ENCODE measurements around the gene KISS1R. TPM values are rescaled to one million over a fixed set of nuclear protein-coding genes. Genes with fewer than 3 reads are reported as not detected.

The KISS1R gene
- total and polyA plus RNA-seq, 2 experiments from 2014 or later: 1.3 to 2.1 TPM

- H3K27ac ChIP-seq: no peak overlapping the region
- H2AFZ ChIP-seq: no peak overlapping the region
- peaks cover 36% of the 10 kb centered on the region for H3K4me1 ChIP-seq (ENCODE audit: insufficient read depth)
- H3K9me3 ChIP-seq (ENCODE audit: low read depth): no peaks in the 10 kb centered on the region
- H3K9me2 ChIP-seq (replicated peaks; ENCODE audit: insufficient read depth): no peaks in the 10 kb centered on the region
- no peak overlapping the region for H3K4me3 ChIP-seq
- H3K79me2 ChIP-seq: peaks cover 91% of the 10 kb centered on the region
- peak overlapping the region; percentile 51 for H3K4me2 ChIP-seq
- H3K27me3 ChIP-seq: no peaks in the 10 kb centered on the region
- DNase-seq (ENCODE audit: low spot score): no peak
- H3K36me3 ChIP-seq (replicated peaks; ENCODE audit: insufficient read depth, low read depth): no peaks in the 10 kb centered on the region
- 98% methylated on average over 6 of the region's 6 CpGs for WGBS (ENCODE audit: low lambda C conversion rate, missing lambda C conversion rate)
- H4K20me1 ChIP-seq (ENCODE audit: insufficient read depth, poor library complexity, severe bottlenecking): peaks cover 64% of the 10 kb centered on the region
- TF ChIP-seq CTCF (IDR thresholded peaks at IDR 0.05; ENCODE audit: poor library complexity): no peak
- no peak for TF ChIP-seq EZH2 (IDR thresholded peaks at IDR 0.05; ENCODE audit: borderline replicate concordance)
- TF ChIP-seq EZH2phosphoT487 (IDR thresholded peaks at IDR 0.05; ENCODE audit: low read depth, severe bottlenecking, unreplicated experiment): no peak
These were observed 12.7 kb downstream of the KISS1R start for GRCh38 chr19:929891-930258.

- no peak for DNase-seq (ENCODE audit: low spot score)
- H2AFZ ChIP-seq: no peak overlapping the region
- peak overlapping the region; percentile 77 for H3K27ac ChIP-seq
- peaks cover 42% of the 10 kb centered on the region for H3K4me1 ChIP-seq (ENCODE audit: insufficient read depth)
- no peaks in the 10 kb centered on the region for H3K36me3 ChIP-seq (replicated peaks; ENCODE audit: insufficient read depth, low read depth)
- no peaks in the 10 kb centered on the region for H3K9me3 ChIP-seq (ENCODE audit: low read depth)
- peak overlapping the region; percentile 74 for H3K4me2 ChIP-seq
- WGBS (ENCODE audit: low lambda C conversion rate, missing lambda C conversion rate): 93% methylated on average over 24 of the region's 32 CpGs
- H3K9me2 ChIP-seq (replicated peaks; ENCODE audit: insufficient read depth): no peaks in the 10 kb centered on the region
- H4K20me1 ChIP-seq (ENCODE audit: insufficient read depth, poor library complexity, severe bottlenecking): peaks cover 86% of the 10 kb centered on the region
- H3K4me3 ChIP-seq: no peak overlapping the region
- H3K79me2 ChIP-seq: peaks cover 99% of the 10 kb centered on the region
- H3K27me3 ChIP-seq: no peaks in the 10 kb centered on the region
- TF ChIP-seq EZH2phosphoT487 (IDR thresholded peaks at IDR 0.05; ENCODE audit: low read depth, severe bottlenecking, unreplicated experiment): no peak
- no peak for TF ChIP-seq CTCF (IDR thresholded peaks at IDR 0.05; ENCODE audit: poor library complexity)
- TF ChIP-seq EZH2 (IDR thresholded peaks at IDR 0.05; ENCODE audit: borderline replicate concordance): no peak
These were observed 14.9 kb downstream of the KISS1R start for GRCh38 chr19:931860-932647.

GRCh38 chr19:932648-933552 lies 15.8 kb downstream of the KISS1R start:
- Histone ChIP-seq H3K9me2 (replicated peaks; ENCODE audit: insufficient read depth) (no peaks in the 10 kb centered on the region), H3K4me3 (no peak overlapping the region), H3K27ac (peak overlapping the region; percentile 77), H3K4me1 (ENCODE audit: insufficient read depth) (peaks cover 42% of the 10 kb centered on the region), H3K9me3 (ENCODE audit: low read depth) (no peaks in the 10 kb centered on the region), H3K4me2 (peak overlapping the region; percentile 74), H3K27me3 (no peaks in the 10 kb centered on the region), H2AFZ (no peak overlapping the region), H3K79me2 (peaks cover 98% of the 10 kb centered on the region), H4K20me1 (ENCODE audit: insufficient read depth, poor library complexity, severe bottlenecking) (peaks cover 90% of the 10 kb centered on the region), H3K36me3 (replicated peaks; ENCODE audit: insufficient read depth, low read depth) (no peaks in the 10 kb centered on the region)
- WGBS (ENCODE audit: low lambda C conversion rate, missing lambda C conversion rate): 49% methylated on average over 53 of the region's 54 CpGs
- TF ChIP-seq CTCF (IDR thresholded peaks at IDR 0.05; ENCODE audit: poor library complexity): no peak
- no peak for TF ChIP-seq EZH2 (IDR thresholded peaks at IDR 0.05; ENCODE audit: borderline replicate concordance)
- no peak for TF ChIP-seq EZH2phosphoT487 (IDR thresholded peaks at IDR 0.05; ENCODE audit: low read depth, severe bottlenecking, unreplicated experiment)
- DNase-seq (ENCODE audit: low spot score): no peak

All from hepatocyte (in vitro differentiated cells).